Fibroblast of peridontal ligament (primary cell): ENCODE results near the gene TXNIP.

Experiments
- DNase-seq: peaks from one replicate; pipeline ENCODE4 v3.0.0-alpha.2; 2010; ENCODE audit errors: extremely low read depth

The TXNIP gene

DNA sequence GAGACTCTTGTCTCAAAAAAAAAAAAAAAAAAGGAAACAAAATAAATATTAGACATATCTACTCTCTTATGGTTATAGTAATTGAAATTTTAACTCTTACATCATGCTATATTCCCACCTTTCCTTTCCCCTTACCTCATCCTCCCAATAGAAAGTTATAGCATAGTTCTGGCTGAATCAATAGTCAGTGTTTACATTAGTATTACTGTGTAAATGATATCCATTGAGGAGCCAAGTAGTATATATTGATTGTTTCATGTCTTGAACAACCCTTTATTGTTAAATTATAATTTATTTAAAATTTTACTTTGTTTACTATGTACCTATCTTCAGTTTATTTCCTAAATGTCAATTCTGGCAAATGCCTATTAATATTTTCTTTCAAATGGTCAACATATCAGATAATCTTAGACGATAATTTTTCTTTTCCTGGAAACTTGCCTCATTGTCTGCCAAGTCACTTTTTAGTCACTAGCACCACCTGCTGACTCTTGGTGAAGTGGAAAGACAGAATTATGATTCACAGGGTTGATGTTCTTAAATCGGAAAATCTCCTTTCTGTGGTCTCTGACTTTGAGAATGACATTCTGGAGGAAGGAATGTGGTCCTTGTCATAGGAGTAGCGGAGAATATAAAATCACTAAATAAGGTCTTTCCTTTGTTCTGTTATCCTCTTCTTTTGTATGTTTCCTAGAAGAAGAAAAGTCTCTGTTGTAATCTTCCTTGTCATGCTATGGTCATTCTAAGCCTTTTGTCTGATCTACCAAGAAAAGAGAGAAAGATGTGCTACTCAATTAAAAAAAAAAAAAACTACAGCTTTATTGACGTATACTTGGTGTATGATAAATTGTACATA is 16.6 kb upstream of the TXNIP start:
- peak; percentile 91 for DNase-seq

DNA sequence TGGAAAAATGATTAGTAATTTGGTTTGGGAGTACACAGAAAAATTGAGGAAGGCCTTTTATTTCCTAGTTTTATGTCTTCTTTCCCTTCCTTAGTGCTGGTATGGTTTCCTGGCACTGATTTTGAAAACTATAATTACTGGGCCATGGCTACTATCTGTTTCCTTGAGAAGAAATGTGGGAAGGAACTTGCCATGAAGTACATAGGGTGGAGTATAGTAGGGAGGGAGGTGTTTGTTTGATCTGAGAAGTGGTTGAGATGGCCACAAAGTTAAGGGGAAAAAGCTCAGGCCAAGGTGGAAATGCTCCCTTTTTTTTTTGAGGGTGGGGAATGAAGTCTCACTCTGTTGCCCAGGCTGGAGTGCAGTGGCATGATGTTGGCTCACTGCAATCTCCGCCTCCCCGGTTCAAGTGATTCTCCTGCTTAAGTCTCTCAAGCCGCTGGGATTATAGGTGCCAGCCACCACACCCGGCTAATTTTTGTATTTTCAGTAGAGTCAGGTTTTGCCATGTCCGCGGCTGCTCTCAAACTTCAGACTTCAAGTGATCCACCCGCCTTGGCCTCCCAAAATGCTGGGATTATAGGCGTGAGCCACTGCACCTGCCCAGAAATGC is 13.9 kb upstream of the TXNIP start:
- DNase-seq, result no peak

GRCh38 chr1:146007489-146008133 is 11.2 kb upstream of the TXNIP start:
- DNase-seq, result no peak

- no peak for DNase-seq
These were observed 5.3 kb upstream of the TXNIP start for GRCh38 chr1:146001709-146002108.

DNA sequence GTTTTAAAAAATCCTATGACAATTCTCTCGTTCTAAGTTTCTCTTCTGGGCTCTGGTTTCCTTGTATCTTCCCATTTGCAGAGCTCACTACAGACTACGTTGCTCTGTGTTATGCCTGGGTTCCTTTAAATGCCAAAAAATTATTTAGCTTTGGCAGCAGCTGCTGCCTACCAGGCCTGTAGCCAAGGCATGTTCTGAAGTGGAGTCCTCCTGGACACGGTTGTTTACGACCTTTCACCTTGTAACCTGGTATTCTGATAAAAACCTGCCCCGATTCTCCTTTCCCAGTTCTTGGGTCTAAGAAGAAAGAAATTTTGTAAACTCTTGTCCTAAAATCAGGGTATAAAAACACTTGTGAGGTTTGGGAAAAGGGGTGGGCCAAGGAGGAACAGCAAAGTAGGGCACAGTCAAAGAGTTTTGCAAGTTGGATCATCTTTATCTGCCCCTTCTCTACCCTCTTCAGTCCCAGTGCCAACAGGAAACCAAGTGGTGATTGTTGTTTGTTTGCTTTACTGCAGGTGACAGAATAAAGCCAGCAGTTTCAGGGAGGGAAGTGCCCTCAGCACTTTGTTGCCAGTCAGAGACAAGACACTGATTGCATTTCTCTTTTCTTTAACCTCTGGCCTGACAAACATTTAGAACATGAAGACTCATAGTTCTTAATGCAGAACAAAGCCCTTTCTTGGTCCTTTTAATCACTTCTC is 3.1 kb upstream of the TXNIP start:
- DNase-seq, result no peak

GRCh38 chr1:145997718-145998023 is 1.3 kb upstream of the TXNIP start:
- no peak for DNase-seq

- DNase-seq, result no peak
These were observed 788 bp upstream of the TXNIP start for GRCh38 chr1:145997016-145997717.

DNA sequence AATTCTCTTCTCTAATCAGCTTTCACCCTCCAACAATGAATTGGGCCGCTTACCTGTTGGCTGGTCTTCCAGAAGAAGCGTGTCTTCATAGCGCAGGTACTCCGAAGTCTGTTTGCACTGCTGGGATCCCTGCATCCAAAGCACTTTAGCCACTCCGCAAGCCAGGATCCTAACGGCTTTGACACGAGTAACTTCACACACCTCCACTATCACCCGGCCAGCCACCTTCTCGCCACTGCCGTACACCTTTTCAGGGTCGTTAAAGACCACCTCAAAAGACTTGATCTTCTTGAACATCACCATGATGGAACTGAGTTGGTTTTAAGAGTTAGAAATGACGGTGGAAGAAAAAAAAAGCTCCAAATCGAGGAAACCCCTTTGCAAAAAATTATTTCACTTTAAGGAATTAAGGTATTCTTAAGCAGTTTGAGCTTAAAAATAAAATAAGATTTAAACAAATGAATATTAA is 381 bp downstream of the TXNIP start:
- no peak for DNase-seq

DNA sequence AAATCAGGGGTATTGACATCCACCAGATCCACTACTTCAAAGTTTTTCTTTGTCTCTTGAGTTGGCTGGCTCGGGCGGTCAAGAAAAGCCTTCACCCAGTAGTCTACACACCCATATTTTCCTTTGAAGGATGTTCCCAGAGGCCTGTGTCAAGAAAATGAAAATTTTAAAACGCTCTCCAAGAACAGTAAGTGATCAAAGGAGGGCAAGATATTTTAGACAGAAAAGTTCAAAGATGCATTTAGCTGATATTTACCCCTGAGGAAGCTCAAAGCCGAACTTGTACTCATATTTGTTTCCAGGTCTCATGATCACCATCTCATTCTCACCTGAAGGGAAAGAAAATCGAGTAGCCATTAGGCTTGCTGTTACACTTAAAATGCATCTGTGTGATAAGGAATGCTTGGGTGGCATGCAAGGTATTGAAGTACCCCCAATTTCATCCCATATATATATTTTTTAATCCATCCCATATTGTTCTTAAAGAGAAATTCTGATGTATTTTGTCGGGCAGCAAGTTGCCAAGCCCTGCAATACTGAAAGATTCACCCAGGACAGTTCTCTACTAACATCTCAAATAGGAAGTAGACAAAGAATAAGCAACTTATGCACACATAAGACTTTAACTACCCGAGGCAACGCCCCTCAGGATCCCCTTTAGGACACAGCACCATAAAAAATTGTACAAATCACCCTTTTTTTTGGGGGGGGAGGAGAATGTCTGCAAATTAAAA is 1.1 kb downstream of the TXNIP start:
- no peak for DNase-seq

GRCh38 chr1:145994391-145995120 is 1.8 kb downstream of the TXNIP start:
- DNase-seq, result no peak

DNA sequence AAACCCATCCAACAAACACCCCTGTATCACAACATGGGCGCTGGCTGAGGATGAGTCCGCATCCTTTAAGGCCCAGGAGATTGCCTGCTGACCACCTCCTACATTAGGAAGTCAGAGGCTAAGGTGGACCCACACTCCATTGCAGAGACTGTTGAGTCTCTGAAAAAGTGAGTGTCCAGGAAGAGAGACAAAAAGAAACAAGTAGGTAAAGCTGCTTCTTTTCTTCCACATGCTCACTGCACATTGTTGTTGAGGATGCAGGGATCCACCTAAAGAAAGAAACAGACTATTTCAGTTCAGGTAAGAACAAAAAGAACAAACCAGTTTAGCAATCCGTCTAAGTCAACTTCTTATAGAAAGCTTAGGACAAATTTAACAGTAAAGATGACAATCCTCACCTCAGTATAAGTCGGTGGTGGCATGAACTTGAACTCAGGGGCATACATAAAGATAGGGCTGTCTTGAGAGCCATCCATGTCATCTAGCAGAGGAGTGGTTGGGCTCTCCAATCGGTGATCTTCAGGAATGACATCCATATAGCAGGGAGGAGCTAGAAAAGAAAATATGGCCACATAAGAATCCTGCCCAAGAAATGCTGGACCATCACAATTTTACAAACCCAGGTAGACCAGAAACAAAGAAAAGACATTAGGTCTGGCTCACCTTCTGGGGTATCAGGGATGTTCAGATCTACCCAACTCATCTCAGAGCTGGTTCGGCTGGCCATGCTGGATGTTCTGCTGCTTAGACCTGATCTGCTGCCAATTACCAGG is 2.6 kb downstream of the TXNIP start:
- no peak for DNase-seq

DNA sequence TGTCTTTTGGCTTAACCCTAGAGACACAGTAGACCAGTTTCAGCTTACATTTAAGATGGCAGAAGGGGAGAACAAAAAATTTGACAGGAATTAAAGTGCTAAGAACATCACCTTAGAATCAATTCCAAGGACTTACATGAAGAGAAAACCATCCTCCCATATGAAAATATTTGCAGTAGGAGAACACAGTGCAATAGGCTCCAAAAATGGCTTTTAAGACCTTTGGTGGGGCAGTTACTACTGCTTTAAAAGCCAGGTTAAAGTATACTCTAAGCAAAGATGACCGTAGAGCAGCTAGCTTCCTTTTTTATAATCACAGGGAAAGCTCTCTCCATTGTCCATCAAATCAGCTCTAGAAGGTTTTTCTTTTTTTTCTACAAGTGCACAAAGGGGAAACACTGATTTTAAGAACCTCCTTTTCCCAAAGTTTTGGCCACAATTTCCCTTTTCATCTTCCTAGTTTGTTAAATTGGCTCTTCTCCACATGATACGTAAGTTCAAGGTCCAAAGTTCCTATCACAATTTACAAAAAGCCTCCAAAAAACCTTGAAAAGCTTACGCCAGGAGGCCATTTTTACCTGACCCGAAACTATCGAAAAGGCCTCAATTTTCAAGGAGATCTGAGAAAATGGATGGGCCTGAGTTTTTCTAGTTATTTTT is 3.3 kb downstream of the TXNIP start:
- no peak for DNase-seq

- no peak for DNase-seq
These were observed 3.9 kb downstream of the TXNIP start for GRCh38 chr1:145992502-145992936.

DNA sequence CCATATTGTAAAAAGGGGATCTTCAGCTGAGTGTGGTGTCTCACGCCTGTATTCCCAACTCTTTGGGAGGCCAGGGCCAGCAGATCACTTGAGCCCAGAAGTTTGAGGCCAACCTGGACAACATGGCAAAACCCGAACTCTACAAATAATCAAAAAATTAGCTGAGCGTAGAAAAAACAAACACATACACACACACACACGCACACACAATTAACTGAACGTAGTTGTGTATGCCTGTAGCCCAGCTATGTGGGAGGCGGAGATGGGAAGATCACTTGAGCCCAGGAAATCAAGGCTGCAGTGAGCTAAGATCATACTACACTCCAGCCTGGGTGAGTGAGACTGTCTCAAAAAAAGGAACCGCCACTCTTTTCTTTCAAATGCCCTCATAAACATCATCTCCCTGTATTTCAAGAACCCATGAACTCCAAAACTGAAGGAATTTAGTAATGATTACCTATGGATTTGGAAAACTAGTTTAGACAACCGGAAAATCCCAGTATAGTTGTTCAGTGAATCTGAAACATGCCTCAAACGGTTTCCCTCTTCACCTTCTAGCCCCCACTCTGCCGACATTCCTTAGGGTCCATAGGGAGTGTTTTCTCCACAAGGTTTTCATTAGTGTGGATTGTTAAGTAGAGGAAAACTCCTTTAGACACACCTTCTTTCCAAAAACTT is 4.5 kb downstream of the TXNIP start:
- peak; percentile 25 for DNase-seq

DNA sequence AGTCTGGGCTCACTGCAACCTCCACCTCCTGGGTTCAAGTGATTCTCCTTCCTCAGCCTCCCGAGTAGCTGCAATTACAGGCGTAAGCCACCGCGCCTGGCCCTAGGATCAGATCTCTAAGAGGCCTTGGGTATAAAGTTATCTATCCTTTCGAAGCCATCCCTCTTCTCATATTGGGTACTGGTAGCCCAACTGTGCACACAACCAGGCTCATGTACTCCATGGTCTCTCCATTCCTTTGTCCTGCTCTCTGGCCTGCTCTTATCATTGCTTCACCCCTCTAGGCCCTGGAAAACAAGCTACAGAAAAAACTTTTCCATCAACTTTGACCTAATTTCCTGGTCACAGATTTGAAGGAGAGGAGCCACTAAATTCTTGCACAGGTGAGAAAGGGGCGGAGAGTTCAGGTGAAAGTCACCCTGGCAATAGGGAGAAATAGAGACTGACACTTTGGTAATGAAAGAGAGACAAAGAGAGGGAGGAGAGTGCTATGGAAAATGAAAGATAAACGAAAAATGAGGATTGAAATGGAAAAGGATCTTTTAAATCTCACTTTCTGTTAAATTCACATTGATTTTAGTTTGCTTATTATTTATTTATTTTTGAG is 6.0 kb downstream of the TXNIP start:
- DNase-seq, result peak; percentile 10

- no peak for DNase-seq
These were observed 7.6 kb downstream of the TXNIP start for GRCh38 chr1:145988773-145989172.

GRCh38 chr1:145987926-145988325 is 8.5 kb downstream of the TXNIP start:
- DNase-seq, result no peak

DNA sequence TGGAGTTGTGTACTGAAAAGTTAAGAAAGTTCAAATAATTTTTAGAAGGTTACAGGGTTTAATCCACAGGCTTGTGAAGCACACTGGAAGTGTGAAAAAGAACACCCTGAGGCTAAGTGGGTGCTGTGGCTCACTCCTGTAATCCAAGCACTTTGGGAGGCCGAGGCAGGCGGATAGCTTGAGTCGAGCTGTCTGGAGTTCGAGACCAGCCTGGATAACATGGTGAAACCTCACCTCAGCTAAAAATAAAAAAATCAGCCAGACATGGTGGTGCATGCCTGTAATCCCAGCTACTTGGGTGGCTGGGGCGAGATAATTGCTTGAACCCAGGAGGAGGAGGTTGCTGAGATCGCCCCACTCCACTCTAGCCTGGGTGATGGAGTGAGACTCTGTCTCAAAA is 9.8 kb downstream of the TXNIP start:
- no peak for DNase-seq
